Suprapubic skin (tissue), 4 donors: ENCODE data around the gene TMEM150A.

Experiments used
- CTCF ChIP-seq, 2 donors: fragments of 200-600 bp in 1 of 2; fragments of 450-650 bp in 1 of 2; sonication (generic) in 1 of 2; IDR thresholded peaks; one replicate each; pipeline ENCODE4 v1.5.1; 2016 to 2019; ENCODE audit warnings: antibody characterized with exemption in 2 of 2, mild to moderate bottlenecking in 1 of 2, moderate library complexity in 1 of 2
- EP300 ChIP-seq: sonication (generic); formaldehyde crosslinking; IDR thresholded peaks from one replicate; pipeline ENCODE4 v1.6.1; 2017; ENCODE audit warnings: antibody characterized with exemption
- POLR2A ChIP-seq, 2 donors: fragments of 450-650 bp; IDR thresholded peaks; one replicate each; pipeline ENCODE4 v1.6.1; 2017; ENCODE audit warnings: antibody characterized with exemption in 2 of 2, mild to moderate bottlenecking in 2 of 2, moderate library complexity in 2 of 2
- POLR2AphosphoS5 ChIP-seq, 3 donors: sonication (generic); formaldehyde crosslinking; IDR thresholded peaks; one replicate each; pipeline ENCODE4 v1.6.1; 2017; ENCODE audit warnings: antibody characterized with exemption in 3 of 3

DNA sequence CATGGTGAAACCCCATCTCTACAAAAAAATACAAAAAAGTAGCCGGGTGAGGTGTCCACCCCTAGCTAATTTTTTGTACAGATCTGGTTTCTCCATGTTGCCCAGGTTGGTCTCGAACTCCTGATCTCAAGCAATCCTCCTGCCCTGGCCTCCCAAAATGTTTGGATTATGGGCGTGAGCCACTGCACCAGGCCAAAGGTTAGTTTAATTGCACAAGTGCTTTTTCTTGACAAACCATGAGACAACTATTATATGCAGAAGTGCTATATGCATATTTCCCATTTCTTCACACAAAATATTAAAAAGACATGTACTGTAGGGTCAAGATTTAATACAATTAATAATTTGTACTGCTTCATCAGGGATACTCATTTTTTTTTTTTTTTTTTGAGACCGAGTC, 36.2 kb downstream of the TMEM150A start:
- no peak for TF ChIP-seq CTCF (IDR thresholded peaks at IDR 0.05)
- no peak for TF ChIP-seq EP300
- TF ChIP-seq POLR2A (IDR thresholded peaks at IDR 0.05): no peak
- TF ChIP-seq POLR2AphosphoS5 (IDR thresholded peaks at IDR 0.05): no peak
